MM.1S (cell line): ENCODE data around the gene LATS2.

Experiments used
- DNase-seq: peaks from one replicate; pipeline ENCODE4 v3.0.0-alpha.2; 2015
- H2AFZ ChIP-seq: fragments of 300-600 bp; sonication (generic); 2 replicates; pipeline ENCODE4 v1.6.0; 2016; ENCODE audit warnings: antibody characterized with exemption, low read length
- H3F3A ChIP-seq: fragments of 300-600 bp; sonication (generic); 2 replicates; pipeline ENCODE4 v1.6.1; 2016; ENCODE audit warnings: mild to moderate bottlenecking, antibody characterized with exemption, low read length, moderate library complexity, mixed read lengths; ENCODE audit not compliant: insufficient read depth
- H3K27ac ChIP-seq: fragments of 300-600 bp; sonication (generic); 2 replicates; pipeline ENCODE4 v1.5.1; 2016; ENCODE audit warnings: mild to moderate bottlenecking, low read length
- H3K27me3 ChIP-seq: fragments of 300-600 bp; sonication (generic); replicated peaks from 2 replicates; pipeline ENCODE4 v1.6.0; 2016; ENCODE audit warnings: low read length; ENCODE audit not compliant: insufficient read depth
- H3K36me3 ChIP-seq: fragments of 300-600 bp; sonication (generic); replicated peaks from 2 replicates; pipeline ENCODE4 v1.6.1; 2016; ENCODE audit warnings: mild to moderate bottlenecking, low read length, mixed read lengths; ENCODE audit not compliant: insufficient read depth
- H3K4me1 ChIP-seq: fragments of 300-600 bp; sonication (generic); 2 replicates; pipeline ENCODE4 v1.6.1; 2016; ENCODE audit warnings: low read length, mixed read lengths
- H3K4me2 ChIP-seq: fragments of 300-600 bp; sonication (generic); 2 replicates; pipeline ENCODE4 v1.6.0; 2016; ENCODE audit warnings: low read depth, low read length
- H3K4me3 ChIP-seq: fragments of 300-600 bp; sonication (generic); 2 replicates; pipeline ENCODE4 v1.5.1; 2016; ENCODE audit warnings: low read length, mixed read lengths
- H3K79me2 ChIP-seq: fragments of 300-600 bp; sonication (generic); 2 replicates; pipeline ENCODE4 v1.6.1; 2016; ENCODE audit warnings: mixed run types, low read length, mixed read lengths
- H3K9ac ChIP-seq: fragments of 300-600 bp; sonication (generic); 2 replicates; pipeline ENCODE4 v1.6.1; 2016; ENCODE audit warnings: low read length, mixed read lengths
- H3K9me2 ChIP-seq: fragments of 300-600 bp; sonication (generic); replicated peaks from 2 replicates; pipeline ENCODE4 v1.6.1; 2016; ENCODE audit warnings: mild to moderate bottlenecking, low read length, mixed read lengths; ENCODE audit not compliant: insufficient read depth
- H3K9me3 ChIP-seq: fragments of 300-600 bp; sonication (generic); replicated peaks from 2 replicates; pipeline ENCODE4 v1.6.1; 2016; ENCODE audit warnings: mild to moderate bottlenecking, low read length, mixed read lengths; ENCODE audit not compliant: insufficient read depth
- H4K20me1 ChIP-seq: fragments of 300-600 bp; sonication (generic); 2 replicates; pipeline ENCODE4 v1.6.1; 2016; ENCODE audit warnings: mild to moderate bottlenecking, low read length, moderate library complexity, mixed read lengths; ENCODE audit not compliant: insufficient read depth
- CTCF ChIP-seq: fragments of 300-600 bp; sonication (generic); IDR thresholded peaks from 2 replicates; pipeline ENCODE4 v1.5.1; 2016; ENCODE audit warnings: antibody characterized with exemption, low read length, mixed read lengths
- EZH2 ChIP-seq: fragments of 300-600 bp; sonication (generic); optimal IDR thresholded peaks from 2 replicates; pipeline ENCODE3; 2017; ENCODE audit warnings: low read depth, mild to moderate bottlenecking, antibody characterized with exemption, low read length, mixed read lengths
- EZH2phosphoT487 ChIP-seq: fragments of 300-600 bp; sonication (generic); IDR thresholded peaks from 2 replicates; pipeline ENCODE4 v1.6.1; 2018; ENCODE audit warnings: antibody characterized with exemption, low read length

LATS2 gene

GRCh38 chr13:21066946-21067345 lies 5.6 kb upstream of the LATS2 start:
- no peaks in the 10 kb centered on the region for H3F3A ChIP-seq
- no peak overlapping the region for H3K4me3 ChIP-seq
- H3K27me3 ChIP-seq = no peaks in the 10 kb centered on the region
- no peaks in the 10 kb centered on the region for H3K79me2 ChIP-seq
- no peak overlapping the region for H2AFZ ChIP-seq
- no peak for TF ChIP-seq EZH2
- no peak for TF ChIP-seq EZH2phosphoT487
- TF ChIP-seq CTCF = no peak
- no peaks in the 10 kb centered on the region for H3K9me3 ChIP-seq
- no peaks in the 10 kb centered on the region for H4K20me1 ChIP-seq
- no peak overlapping the region for H3K4me2 ChIP-seq
- H3K9me2 ChIP-seq = no peaks in the 10 kb centered on the region
- H3K4me1 ChIP-seq = no peaks in the 10 kb centered on the region
- no peak overlapping the region for H3K9ac ChIP-seq
- DNase-seq = no peak
- no peak overlapping the region for H3K27ac ChIP-seq
- no peaks in the 10 kb centered on the region for H3K36me3 ChIP-seq

GRCh38 chr13:21065686-21066085 lies 4.3 kb upstream of the LATS2 start:
- H3K9me3 ChIP-seq = no peaks in the 10 kb centered on the region
- no peaks in the 10 kb centered on the region for H3K27me3 ChIP-seq
- no peaks in the 10 kb centered on the region for H3K9me2 ChIP-seq
- TF ChIP-seq EZH2 (no peak), EZH2phosphoT487 (no peak), CTCF (no peak)
- DNase-seq = no peak
- H3K4me3 ChIP-seq = no peak overlapping the region
- H3K4me2 ChIP-seq = no peak overlapping the region
- no peaks in the 10 kb centered on the region for H3K4me1 ChIP-seq
- no peaks in the 10 kb centered on the region for H3K36me3 ChIP-seq
- no peaks in the 10 kb centered on the region for H3K79me2 ChIP-seq
- H3F3A ChIP-seq = no peaks in the 10 kb centered on the region
- no peak overlapping the region for H3K9ac ChIP-seq
- H4K20me1 ChIP-seq = no peaks in the 10 kb centered on the region
- no peak overlapping the region for H2AFZ ChIP-seq
- H3K27ac ChIP-seq = no peak overlapping the region

GRCh38 chr13:21063031-21063430 lies 1.6 kb upstream of the LATS2 start:
- TF ChIP-seq EZH2phosphoT487 (no peak), EZH2 (no peak), CTCF (no peak)
- H3K36me3 ChIP-seq = no peaks in the 10 kb centered on the region
- no peaks in the 10 kb centered on the region for H4K20me1 ChIP-seq
- no peak overlapping the region for H3K27ac ChIP-seq
- H3K4me3 ChIP-seq = no peak overlapping the region
- no peaks in the 10 kb centered on the region for H3K9me3 ChIP-seq
- H3K9me2 ChIP-seq = no peaks in the 10 kb centered on the region
- DNase-seq = no peak
- H3K4me1 ChIP-seq = no peaks in the 10 kb centered on the region
- no peaks in the 10 kb centered on the region for H3K79me2 ChIP-seq
- no peak overlapping the region for H3K4me2 ChIP-seq
- no peaks in the 10 kb centered on the region for H3F3A ChIP-seq
- no peak overlapping the region for H3K9ac ChIP-seq
- H3K27me3 ChIP-seq = no peaks in the 10 kb centered on the region
- no peak overlapping the region for H2AFZ ChIP-seq
